Activated CD8-positive, alpha-beta T cell treated with anti-CD3 and anti-CD28 coated beads for 36 hours (primary cell): ENCODE data around the gene AOPEP. TPM values are rescaled to one million over a fixed set of nuclear protein-coding genes. Genes with fewer than 3 reads are reported as not detected.

Experiments used
- ATAC-seq: fragments of 200-7000 bp; cut with Tn5 transposase; one replicate; pipeline ENCODE4 v1.10.0; 2021; ENCODE audit warnings: mild to moderate bottlenecking, moderate library complexity
- CTCF ChIA-PET: fragments of 350-600 bp; sonication (Branson Sonifier 250); formaldehyde crosslinking; loops from one replicate; lab custom pipeline; 2021; ENCODE audit warnings: antibody characterized with exemption; lab: Charles Lee
- POLR2A ChIA-PET: fragments of 350-600 bp; sonication (Branson Sonifier 250); formaldehyde crosslinking; loops from one replicate; lab custom pipeline; 2021; ENCODE audit warnings: antibody characterized with exemption; lab: Charles Lee
- DNase-seq: peaks from one replicate; pipeline ENCODE4 v3.0.0-alpha.2; 2020
- H3K27ac Mint-ChIP-seq: one replicate; pipeline ENCODE4 v1.8.0; 2021; ENCODE audit warnings: mild to moderate bottlenecking, mixed read lengths
- H3K27me3 Mint-ChIP-seq: one replicate; pipeline ENCODE4 v1.8.0; 2021; ENCODE audit warnings: mixed read lengths
- H3K36me3 Mint-ChIP-seq: one replicate; pipeline ENCODE4 v1.8.0; 2021; ENCODE audit warnings: low read depth, mixed read lengths
- H3K4me1 Mint-ChIP-seq: one replicate; pipeline ENCODE4 v1.8.0; 2021; ENCODE audit warnings: low read depth, mixed read lengths
- H3K4me3 Mint-ChIP-seq: one replicate; pipeline ENCODE4 v1.8.0; 2021; ENCODE audit warnings: mild to moderate bottlenecking, moderate library complexity, mixed read lengths
- H3K9me3 Mint-ChIP-seq: one replicate; pipeline ENCODE4 v1.8.0; 2021; ENCODE audit warnings: mixed read lengths
- intact Hi-C: fragments of 100-400 bp; cut with micrococcal nuclease; formaldehyde crosslinking; loops from one replicate; pipeline ENCODE4 v1.10.0; 2022
- total RNA-seq, 2 experiments: library from RNA; stranded (reverse); gene quantifications; one replicate each; pipeline ENCODE4 v1.2.3, GENCODE V29; 2021
- TF ChIP-seq, protein P1 (sequence below): fragments of 200-600 bp; IDR thresholded peaks from one replicate; pipeline ENCODE4 v1.8.0; 2022; ENCODE audit warnings: antibody characterized with exemption, mild to moderate bottlenecking

Gene AOPEP
- total RNA-seq, 2 experiments from 2014 or later: 7.1 to 8.7 TPM

DNA sequence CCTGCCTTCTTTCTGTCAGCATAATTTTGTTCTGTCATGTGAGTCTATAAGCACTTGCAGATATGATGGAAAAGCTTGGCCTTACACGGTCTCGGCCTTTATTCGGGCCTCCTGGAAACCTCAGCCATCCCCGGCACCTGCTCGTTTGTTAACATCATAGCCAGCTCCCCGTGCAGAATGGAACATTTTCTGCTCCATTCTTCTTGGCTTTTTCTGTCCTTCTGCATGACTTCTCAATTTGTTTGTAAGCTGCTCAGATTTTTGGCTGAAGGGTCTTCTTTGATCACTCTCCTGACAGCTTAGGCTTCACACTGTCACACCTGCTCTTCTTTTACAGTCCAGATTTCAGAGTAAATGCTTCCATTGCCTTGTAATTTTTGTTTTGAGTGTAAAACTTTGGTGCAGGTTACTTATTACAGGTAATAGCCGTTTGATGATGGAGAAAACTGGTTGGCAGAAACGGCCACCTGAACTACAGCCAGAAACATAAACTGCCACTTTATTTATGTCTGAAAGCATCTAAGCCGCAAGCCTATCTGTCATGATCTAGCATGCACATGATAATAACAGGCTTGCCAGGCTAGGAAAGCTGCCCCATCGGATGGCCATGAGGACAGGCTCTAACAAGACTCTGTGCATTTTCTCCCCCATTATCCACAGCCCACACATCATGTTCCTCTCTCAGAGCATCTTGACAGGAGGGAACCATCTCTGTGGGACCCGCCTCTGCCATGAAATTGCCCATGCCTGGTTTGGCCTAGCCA lies 197.0 kb downstream of the AOPEP start:
- no peak for DNase-seq
- H3K4me1 Mint-ChIP-seq: no peaks in the 10 kb centered on the region
- POLR2A ChIA-PET: no interaction called here
- no peak overlapping the region for H3K4me3 Mint-ChIP-seq
- CTCF ChIA-PET: no interaction called here
- TF ChIP-seq, protein P1, sequence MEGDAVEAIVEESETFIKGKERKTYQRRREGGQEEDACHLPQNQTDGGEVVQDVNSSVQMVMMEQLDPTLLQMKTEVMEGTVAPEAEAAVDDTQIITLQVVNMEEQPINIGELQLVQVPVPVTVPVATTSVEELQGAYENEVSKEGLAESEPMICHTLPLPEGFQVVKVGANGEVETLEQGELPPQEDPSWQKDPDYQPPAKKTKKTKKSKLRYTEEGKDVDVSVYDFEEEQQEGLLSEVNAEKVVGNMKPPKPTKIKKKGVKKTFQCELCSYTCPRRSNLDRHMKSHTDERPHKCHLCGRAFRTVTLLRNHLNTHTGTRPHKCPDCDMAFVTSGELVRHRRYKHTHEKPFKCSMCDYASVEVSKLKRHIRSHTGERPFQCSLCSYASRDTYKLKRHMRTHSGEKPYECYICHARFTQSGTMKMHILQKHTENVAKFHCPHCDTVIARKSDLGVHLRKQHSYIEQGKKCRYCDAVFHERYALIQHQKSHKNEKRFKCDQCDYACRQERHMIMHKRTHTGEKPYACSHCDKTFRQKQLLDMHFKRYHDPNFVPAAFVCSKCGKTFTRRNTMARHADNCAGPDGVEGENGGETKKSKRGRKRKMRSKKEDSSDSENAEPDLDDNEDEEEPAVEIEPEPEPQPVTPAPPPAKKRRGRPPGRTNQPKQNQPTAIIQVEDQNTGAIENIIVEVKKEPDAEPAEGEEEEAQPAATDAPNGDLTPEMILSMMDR: no peak
- intact Hi-C loops: no loop called here
- no peaks in the 10 kb centered on the region for H3K27me3 Mint-ChIP-seq
- H3K27ac Mint-ChIP-seq: no peak overlapping the region
- no peaks in the 10 kb centered on the region for H3K9me3 Mint-ChIP-seq
- no peak for ATAC-seq
- H3K36me3 Mint-ChIP-seq: peaks cover 5% of the 10 kb centered on the region

DNA sequence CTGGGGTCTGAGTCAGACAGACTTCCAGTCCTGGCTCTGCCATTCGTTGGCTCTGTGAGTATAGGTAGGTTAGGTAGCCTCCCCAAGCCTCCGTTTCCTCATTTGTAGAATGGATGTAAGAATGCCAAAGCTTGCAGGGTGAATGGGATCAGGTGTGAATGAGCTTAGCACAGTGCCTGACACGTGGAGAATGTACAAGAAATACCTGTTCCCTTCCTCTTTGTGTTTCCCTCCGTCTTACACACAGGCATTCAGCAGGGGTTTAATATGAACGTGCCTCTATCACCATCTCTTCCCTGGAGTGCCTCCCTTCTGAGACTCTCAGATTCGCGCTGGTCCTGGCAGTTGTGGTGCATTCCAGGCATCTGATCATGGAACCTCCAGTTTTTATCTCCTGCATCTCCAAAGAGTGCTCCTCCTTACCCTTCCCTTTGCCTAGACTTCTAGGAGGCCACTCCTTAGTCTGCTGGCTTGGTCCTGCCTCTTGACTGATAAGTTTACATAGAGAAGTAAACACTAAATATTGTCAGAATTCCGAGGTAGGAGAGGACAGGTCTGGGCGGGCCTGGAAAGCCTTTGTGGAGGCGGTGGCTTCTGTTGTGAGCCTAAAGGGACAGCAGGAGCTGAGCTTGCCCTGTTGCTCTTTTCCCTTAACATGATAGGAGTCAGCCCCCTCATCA lies 199.4 kb downstream of the AOPEP start:
- ATAC-seq: no peak
- no peak overlapping the region for H3K4me3 Mint-ChIP-seq
- peaks cover 5% of the 10 kb centered on the region for H3K36me3 Mint-ChIP-seq
- no peaks in the 10 kb centered on the region for H3K4me1 Mint-ChIP-seq
- H3K27ac Mint-ChIP-seq: no peak overlapping the region
- no peaks in the 10 kb centered on the region for H3K27me3 Mint-ChIP-seq
- DNase-seq: no peak
- H3K9me3 Mint-ChIP-seq: no peaks in the 10 kb centered on the region
- CTCF ChIA-PET: no interaction called here
- POLR2A ChIA-PET: no interaction called here
- intact Hi-C loops: no loop called here
- TF ChIP-seq, protein P1: no peak

DNA sequence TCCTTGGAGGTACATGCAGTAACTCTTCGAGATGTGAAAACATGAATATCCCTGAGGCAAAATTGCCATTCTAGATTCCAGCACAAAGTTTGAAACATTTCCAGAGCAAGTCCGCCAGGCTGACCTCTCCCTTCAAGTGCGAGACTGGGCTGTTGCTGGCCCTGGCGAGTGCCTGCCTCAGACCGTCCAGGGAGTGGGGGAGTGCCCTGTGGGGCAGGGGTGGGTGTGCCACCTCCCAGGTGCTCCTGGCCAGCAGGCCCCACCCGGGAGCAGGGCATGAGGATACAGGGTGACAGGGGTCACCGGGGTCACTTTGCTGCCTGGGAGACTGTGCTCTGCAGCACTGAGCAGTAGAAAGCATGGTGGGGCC lies 199.9 kb downstream of the AOPEP start:
- H3K27me3 Mint-ChIP-seq: no peaks in the 10 kb centered on the region
- H3K4me1 Mint-ChIP-seq: no peaks in the 10 kb centered on the region
- POLR2A ChIA-PET: no interaction called here
- ATAC-seq: no peak
- H3K9me3 Mint-ChIP-seq: no peaks in the 10 kb centered on the region
- no peak overlapping the region for H3K4me3 Mint-ChIP-seq
- no peak overlapping the region for H3K27ac Mint-ChIP-seq
- DNase-seq: no peak
- TF ChIP-seq, protein P1: no peak
- CTCF ChIA-PET: no interaction called here
- H3K36me3 Mint-ChIP-seq: peaks cover 5% of the 10 kb centered on the region
- intact Hi-C loops: no loop called here

DNA sequence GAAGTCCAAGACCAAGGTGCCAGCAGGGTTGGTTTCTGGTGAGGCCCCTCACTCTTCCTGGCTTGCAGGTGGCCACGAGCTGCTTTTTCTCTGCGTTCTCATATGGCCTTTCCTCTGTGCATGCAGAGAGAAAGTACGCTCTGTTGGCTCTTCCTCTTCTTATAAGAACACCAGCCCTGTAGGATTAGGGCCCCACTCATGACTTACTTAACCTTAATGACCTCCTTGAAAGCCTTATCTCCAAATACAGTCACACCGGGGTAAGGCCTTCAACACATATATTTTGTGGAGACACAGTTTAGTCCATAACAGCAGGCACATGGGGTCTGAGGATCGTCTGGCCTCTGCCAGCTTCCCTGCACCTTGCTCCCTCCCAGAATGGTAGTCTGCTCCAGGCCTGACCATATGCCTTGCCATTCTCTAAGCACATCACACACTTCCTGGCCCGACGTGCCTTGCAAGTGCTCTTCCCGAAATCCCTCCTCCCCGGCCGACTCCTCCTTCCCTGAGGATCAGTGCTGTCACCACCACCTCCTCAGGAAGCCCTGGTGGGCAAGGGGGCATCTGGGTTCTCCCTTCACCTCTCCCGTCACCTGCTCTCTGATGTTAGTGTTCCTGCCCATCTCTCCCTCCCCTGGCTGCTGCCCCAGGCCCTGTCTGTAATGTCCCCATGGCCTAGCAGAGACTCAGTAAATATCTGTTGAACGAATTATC lies 200.7 kb downstream of the AOPEP start:
- DNase-seq (no peak), ATAC-seq (no peak)
- no peaks in the 10 kb centered on the region for H3K27me3 Mint-ChIP-seq
- no peak overlapping the region for H3K27ac Mint-ChIP-seq
- intact Hi-C loops: no loop called here
- no peaks in the 10 kb centered on the region for H3K9me3 Mint-ChIP-seq
- no peak overlapping the region for H3K4me3 Mint-ChIP-seq
- CTCF ChIA-PET: no interaction called here
- no peaks in the 10 kb centered on the region for H3K4me1 Mint-ChIP-seq
- TF ChIP-seq, protein P1: no peak
- POLR2A ChIA-PET: no interaction called here
- peaks cover 5% of the 10 kb centered on the region for H3K36me3 Mint-ChIP-seq
